Measurements from ENCODE around the gene NCBP1. TPM values are rescaled to one million over a fixed set of nuclear protein-coding genes. Genes with fewer than 3 reads are reported as not detected.

The NCBP1 gene
- total and polyA plus RNA-seq, 9 of the 15 experiments (the other 6 are each of a cell fraction or from before 2014, with no cell fraction given) = 29.4 to 69.7 (median 57.5) TPM

DNA sequence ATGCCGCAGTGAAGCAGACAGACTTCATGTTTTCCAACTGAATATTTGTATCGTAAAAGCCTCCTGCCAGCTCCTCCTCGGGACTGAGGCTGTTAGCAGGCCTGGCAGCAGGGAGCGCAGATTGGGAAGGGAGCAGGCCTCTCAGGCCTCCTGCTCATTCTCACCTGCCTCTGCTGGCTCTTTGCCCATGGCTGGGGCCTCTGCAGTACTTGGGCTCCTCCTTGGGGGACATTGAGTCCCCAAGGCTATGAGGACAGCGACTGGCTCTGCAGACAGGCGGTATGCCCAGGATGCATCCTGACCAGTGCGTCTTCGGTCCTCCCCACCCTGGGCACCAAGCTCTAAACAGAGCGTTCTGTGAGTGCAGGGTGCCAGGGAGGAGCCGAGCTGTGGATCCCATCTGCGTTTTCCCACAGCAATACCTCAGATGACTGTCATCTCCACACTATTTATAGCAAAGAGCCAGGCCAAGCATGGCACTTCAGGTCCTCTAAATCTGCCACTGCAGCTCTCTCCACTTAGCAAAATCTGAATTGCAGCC lies 39.2 kb upstream of the NCBP1 start:
- CTCF ChIA-PET (ENCODE audit: low intra/inter-chr PET ratio) = no interaction called here
- TF ChIP-seq ZBTB49 (CRISPR knock-in tag; IDR thresholded peaks at IDR 0.05; ENCODE audit: borderline replicate concordance) (no peak), NFIC (IDR thresholded peaks at IDR 0.05) (0 out of 2 replicates have a peak, but pooled peaks have one; percentile 10), ZNF57 (CRISPR knock-in tag; IDR thresholded peaks at IDR 0.05) (no peak), FOXK1 (CRISPR knock-in tag; IDR thresholded peaks at IDR 0.05; ENCODE audit: borderline replicate concordance) (no peak)
- H3K79me2 ChIP-seq (ENCODE audit: control insufficient read depth, insufficient read depth, low read length) = no peaks in the 10 kb centered on the region
- 0 out of 4 replicates have a peak overlapping the region, but pooled peaks of 1 of the 2 experiments have one; percentile 43 for H3K9ac ChIP-seq (ENCODE audit: insufficient read depth in 1 of 2, low read depth in 2 of 2, low read length in 2 of 2)
- intact Hi-C loops (cut with micrococcal nuclease) (no loop called here), in situ Hi-C loops (cut with MboI) (no loop called here)
- peaks cover 45% of the 10 kb centered on the region for H3K36me3 ChIP-seq (ENCODE audit: control insufficient read depth, insufficient read depth, low read length)
- H3K4me3 ChIP-seq = no peak overlapping the region
- ATAC-seq (no peak), DNase-seq (ENCODE audit: extremely low read depth in 1 of 4, low spot score in 3 of 4) (no peak), FAIRE-seq (no peak)
- POLR2A ChIA-PET = interaction anchor here (0.6 to 1.5 kb wide), 4 partner anchors 9 to 136 kb away, joined by 3 read pairs; no protein-coding TSS in a partner anchor
- no peak overlapping the region for H3K4me2 ChIP-seq (ENCODE audit: insufficient read depth, low read length)
- peaks cover 0 to 6% of the 10 kb centered on the region in 2 experiments; a peak in 3 of 5 replicates for H3K4me1 ChIP-seq (replicated peaks in 1 of 2; ENCODE audit: control insufficient read depth in 2 of 2, insufficient read depth in 2 of 2, low read length in 2 of 2)
- no peaks in the 10 kb centered on the region for H3K9me1 ChIP-seq (ENCODE audit: control insufficient read depth, insufficient read depth, low read length)
- no TSS peak for BruUV-seq (replicated peaks)
- no peaks in the 10 kb centered on the region for H3K9me3 ChIP-seq (replicated peaks; ENCODE audit: control insufficient read depth, insufficient read depth, low read depth, low read length)
- H3K27ac ChIP-seq (ENCODE audit: extremely low read depth, low read depth, low read length) = no peak overlapping the region
- H3K27me3 ChIP-seq (ENCODE audit: control insufficient read depth in 2 of 2, insufficient read depth in 2 of 2, low read length in 2 of 2) = no peaks in the 10 kb centered on the region
- H2AFZ ChIP-seq (ENCODE audit: low read depth, low read length) = no peak overlapping the region
- H4K20me1 ChIP-seq (replicated peaks; ENCODE audit: control insufficient read depth, insufficient read depth, low read length) = no peaks in the 10 kb centered on the region
- 94% methylated on average over 11 of the region's 11 CpGs for WGBS (ENCODE audit: insufficient coverage, low coverage, missing lambda C conversion rate)
